Ureter (tissue), 1 donor: Measurements from ENCODE around the gene ZNF276. TPM values are rescaled to one million over a fixed set of nuclear protein-coding genes. Genes with fewer than 3 reads are reported as not detected.

Source experiments
- DNase-seq: peaks from one replicate; pipeline ENCODE4 v3.0.0-alpha.2; 2020; ENCODE audit warnings: low spot score
- total RNA-seq: library from RNA; stranded (reverse); gene quantifications from one replicate; pipeline ENCODE4 v1.2.4, GENCODE V29; 2023
- donor health status: DM: yes; HTN: yes; CAD: no.

Gene ZNF276
- total RNA-seq, 1 donor from 2014 or later, result 44.1 TPM

- no peak for DNase-seq
These were observed 64.3 kb downstream of the ZNF276 start for GRCh38 chr16:89785523-89786155.

DNA sequence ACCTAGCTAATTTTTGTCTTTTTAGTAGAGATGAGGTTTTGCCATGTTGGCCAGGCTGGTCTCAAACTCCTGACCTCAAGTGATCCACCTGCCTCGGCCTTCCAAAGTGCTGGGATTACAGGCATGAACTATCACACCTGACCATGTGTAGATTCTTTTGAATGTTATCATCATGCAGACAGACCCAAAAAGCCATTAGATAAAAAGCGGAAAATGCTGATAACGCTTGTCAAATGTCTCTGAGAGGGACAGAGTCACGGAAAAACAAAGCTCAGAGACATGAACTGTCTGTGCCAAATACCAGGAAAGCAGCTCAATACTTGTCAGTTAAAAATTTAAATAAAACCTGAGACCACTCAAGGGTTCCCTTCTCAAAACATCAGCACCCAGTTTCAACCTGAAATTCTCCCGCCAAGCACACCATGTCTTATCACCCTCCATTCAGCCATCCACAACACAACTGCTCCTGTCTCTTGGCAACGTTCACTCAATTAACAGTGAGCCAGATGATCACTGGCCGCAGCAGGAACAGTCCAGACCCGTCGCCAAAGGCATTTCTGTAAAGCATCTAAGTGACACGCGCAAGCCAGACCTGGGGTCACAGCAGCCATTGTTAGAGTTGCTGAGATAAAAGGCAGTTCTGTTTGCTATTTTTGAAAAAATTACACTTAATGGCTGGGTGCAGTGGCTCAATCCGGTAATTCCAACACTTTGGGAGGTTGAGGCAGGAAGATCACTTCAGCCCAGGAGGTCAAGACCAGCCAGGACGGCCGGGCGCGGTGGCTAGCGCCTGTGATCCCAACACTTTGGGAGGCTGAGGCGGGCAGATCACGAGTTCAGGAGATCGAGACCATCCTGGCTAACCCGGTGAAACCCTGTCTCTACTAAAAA, 65.4 kb downstream of the ZNF276 start:
- no peak for DNase-seq

GRCh38 chr16:89787365-89787805, 66.0 kb downstream of the ZNF276 start:
- DNase-seq, result no peak

Other genes starting within 250 kb of the ZNF276 start
- 258 TPM for gene ANKRD11, start 231.0 kb upstream of the ZNF276 start, total RNA-seq
- 132 TPM for gene SPG7, start 213.1 kb upstream of the ZNF276 start, total RNA-seq
- gene RPL13, start 160.9 kb upstream of the ZNF276 start, total RNA-seq, result 2,389 TPM
- 16.2 TPM for gene CPNE7, start 145.8 kb upstream of the ZNF276 start, total RNA-seq
- 0.75 TPM for gene DPEP1, start 107.9 kb upstream of the ZNF276 start, total RNA-seq
- gene CHMP1A, start 63.8 kb upstream of the ZNF276 start, total RNA-seq, result 84.7 TPM
- gene SPATA33, start 63.7 kb upstream of the ZNF276 start, total RNA-seq, result 7.4 TPM
- gene CDK10, start 34.8 kb upstream of the ZNF276 start, total RNA-seq, result 89.8 TPM
- gene SPATA2L, start 19.8 kb upstream of the ZNF276 start, total RNA-seq, result 7.7 TPM
- 17.7 TPM for gene VPS9D1, start 639 bp upstream of the ZNF276 start, total RNA-seq
- gene FANCA, start 95.1 kb downstream of the ZNF276 start, total RNA-seq, result 8.1 TPM
- gene SPIRE2, start 106.9 kb downstream of the ZNF276 start, total RNA-seq, result 41.6 TPM
- gene TCF25, start 152.1 kb downstream of the ZNF276 start, total RNA-seq, result 224 TPM
- 12.3 TPM for gene MC1R, start 197.3 kb downstream of the ZNF276 start, total RNA-seq
- 4.1 TPM for gene TUBB3, start 201.8 kb downstream of the ZNF276 start, total RNA-seq
- gene DEF8, start 227.2 kb downstream of the ZNF276 start, total RNA-seq, result 45.9 TPM